K562 (cell line): ENCODE data around the gene ENHO. TPM values are rescaled to one million over a fixed set of nuclear protein-coding genes. Genes with fewer than 3 reads are reported as not detected.

Experiments
- ATAC-seq: fragments of 200-7000 bp; cut with Tn5 transposase; 3 replicates; pipeline ENCODE4 v1.9.1; 2020; ENCODE audit warnings: moderate library complexity
- BruUV-seq: library from RNA; stranded (reverse); fragments of 400-500 nt; replicated peaks from 2 replicates; lab custom pipeline; 2021; lab: Mats Ljungman, UMichigan
- CTCF ChIA-PET: fragments of 300-600 bp; formaldehyde crosslinking; extraction: SDS; loops from one replicate; lab custom pipeline; 2021; ENCODE audit warnings: low intra/inter-chr PET ratio; lab: Yijun Ruan, JAX
- POLR2A ChIA-PET: fragments of 300-600, 350-650 bp; sonication (Branson Sonifier 250); formaldehyde crosslinking; extraction: SDS; loops from one replicate; lab custom pipeline; 2021; ENCODE audit warnings: antibody characterized with exemption, inconsistent platforms; lab: Yijun Ruan, JAX
- DNase-seq, 4 experiments: peaks; one replicate each; pipeline versions ENCODE4 v3.0.0 to v3.0.0-alpha.2; 2011 to 2018; ENCODE audit warnings: low spot score in 3 of 4, mixed read lengths in 3 of 4; ENCODE audit errors: extremely low read depth in 1 of 4
- FAIRE-seq: peaks from 2 replicates; lab custom pipeline; 2011; peaks lifted over from hg19 to GRCh38; lab: Jason Lieb, UNC
- H2AFZ ChIP-seq: 2 replicates; pipeline ENCODE4 v1.6.0; 2011; ENCODE audit warnings: low read depth, low read length, control low read depth, inconsistent platforms
- H3K27ac ChIP-seq: fragments of 200-600 bp; 3 replicates; pipeline ENCODE4 v1.8.0; 2011; ENCODE audit warnings: low read depth, mild to moderate bottlenecking, control low read depth, inconsistent platforms, low read length, moderate library complexity, mixed read lengths; ENCODE audit errors: extremely low read depth
- H3K27me3 ChIP-seq, 2 experiments: fragments of 300-600 bp in 1 of 2; 2 replicates in 1 of 2; 3 replicates in 1 of 2; pipeline versions ENCODE4 v1.6.0 to v1.8.0; 2011; ENCODE audit warnings: inconsistent platforms in 2 of 2, low read length in 2 of 2, mild to moderate bottlenecking in 1 of 2, mixed read lengths in 1 of 2, moderate library complexity in 1 of 2; ENCODE audit not compliant: control insufficient read depth in 2 of 2, insufficient read depth in 2 of 2
- H3K36me3 ChIP-seq: fragments of 300-600 bp; 3 replicates; pipeline ENCODE4 v1.8.0; 2011; ENCODE audit warnings: mild to moderate bottlenecking, low read length, inconsistent platforms; ENCODE audit not compliant: control insufficient read depth, insufficient read depth
- H3K4me1 ChIP-seq, 2 experiments: fragments of 200-600 bp in 1 of 2; replicated peaks in 1 of 2; 2 replicates in 1 of 2; 3 replicates in 1 of 2; pipeline versions ENCODE4 v1.5.1 to v1.8.0; 2011; ENCODE audit warnings: inconsistent platforms in 2 of 2, low read length in 2 of 2, mild to moderate bottlenecking in 1 of 2, mixed read lengths in 1 of 2, moderate library complexity in 1 of 2; ENCODE audit not compliant: control insufficient read depth in 2 of 2, insufficient read depth in 2 of 2
- H3K4me2 ChIP-seq: 2 replicates; pipeline ENCODE4 v1.6.1; 2011; ENCODE audit warnings: low read length, control low read depth, inconsistent platforms, mixed read lengths; ENCODE audit not compliant: insufficient read depth
- H3K4me3 ChIP-seq: fragments of 200-600 bp; sonication (generic), shearing (Covaris generic); 2 replicates; pipeline ENCODE4 v1.5.1; 2016; ENCODE audit warnings: control low read depth, inconsistent platforms
- H3K79me2 ChIP-seq: fragments of 200-600 bp; 3 replicates; pipeline ENCODE4 v1.8.0; 2011; ENCODE audit warnings: low read length, inconsistent platforms; ENCODE audit not compliant: control insufficient read depth, insufficient read depth
- H3K9ac ChIP-seq, 2 experiments: 2 replicates each; pipeline versions ENCODE4 v1.6.0 to v1.6.1; 2011; ENCODE audit warnings: low read depth in 2 of 2, low read length in 2 of 2, control low read depth in 1 of 2, inconsistent platforms in 1 of 2, mild to moderate bottlenecking in 1 of 2, mixed read lengths in 1 of 2; ENCODE audit not compliant: insufficient read depth in 1 of 2
- H3K9me1 ChIP-seq: one replicate; pipeline ENCODE4 v1.6.0; 2011; ENCODE audit warnings: inconsistent platforms, mild to moderate bottlenecking, low read length, moderate library complexity; ENCODE audit not compliant: control insufficient read depth, insufficient read depth
- H3K9me3 ChIP-seq: replicated peaks from 2 replicates; pipeline ENCODE4 v1.5.1; 2011; ENCODE audit warnings: low read depth, low read length, inconsistent platforms; ENCODE audit not compliant: control insufficient read depth, insufficient read depth
- H4K20me1 ChIP-seq: replicated peaks from 2 replicates; pipeline ENCODE4 v1.6.1; 2011; ENCODE audit warnings: low read length, inconsistent platforms, mixed read lengths; ENCODE audit not compliant: control insufficient read depth, insufficient read depth
- CBX1 ChIP-seq: sonication (generic); IDR thresholded peaks from 2 replicates; pipeline ENCODE4 v1.6.1; 2016; ENCODE audit warnings: antibody characterized with exemption, low read depth, mild to moderate bottlenecking
- RAD21 ChIP-seq, 2 experiments: fragments of 250-450 bp in 1 of 2; fragments of 450-650 bp in 1 of 2; sonication (Bioruptor Pico) in 1 of 2; formaldehyde crosslinking in 1 of 2; IDR thresholded peaks in 1 of 2; conservative IDR thresholded peaks in 1 of 2; 2 replicates each; pipeline versions ENCODE4 v1.4.0 to v1.8.0; 2020 to 2022; ENCODE audit warnings: mild to moderate bottlenecking in 2 of 2, moderate library complexity in 1 of 2
- SETDB1 ChIP-seq: IDR thresholded peaks from one replicate; pipeline ENCODE4 v1.6.1; 2012; ENCODE audit warnings: low read length, control low read depth, inconsistent platforms
- SUPT5H ChIP-seq: fragments of 450-650 bp; IDR thresholded peaks from 2 replicates; pipeline ENCODE4 v1.6.1; 2016
- XRCC5 ChIP-seq: fragments of 200-400 bp; formaldehyde crosslinking; IDR thresholded peaks from 2 replicates; pipeline ENCODE4 v1.6.1; 2017; ENCODE audit warnings: low read depth, mild to moderate bottlenecking, low read length
- ZKSCAN3 ChIP-seq: fragments of 250-450 bp; sonication (Bioruptor Pico); IDR thresholded peaks from 2 replicates; pipeline ENCODE4 v1.4.0; 2020
- ZNF324 ChIP-seq: fragments of 250-450 bp; sonication (Bioruptor Pico); IDR thresholded peaks from 2 replicates; pipeline ENCODE4 v1.4.0; 2020; ENCODE audit warnings: mild to moderate bottlenecking
- ZNF431 ChIP-seq: sonication (generic); formaldehyde crosslinking; IDR thresholded peaks from 2 replicates; pipeline ENCODE4 v1.8.0; 2022; ENCODE audit warnings: mild to moderate bottlenecking, missing genetic modification reagents
- ZNF551 ChIP-seq: fragments of 250-450 bp; sonication (Bioruptor Pico); IDR thresholded peaks from 2 replicates; pipeline ENCODE4 v1.5.0; 2021; ENCODE audit warnings: mild to moderate bottlenecking, moderate library complexity
- ZNF785 ChIP-seq: fragments of 250-450 bp; sonication (Bioruptor Pico); IDR thresholded peaks from 2 replicates; pipeline ENCODE4 v1.4.0; 2020; ENCODE audit warnings: mild to moderate bottlenecking
- WGBS: fragments of 100-300 bp; shearing (Covaris generic); methylation state at CpG from one replicate; pipeline ENCODE4 v1.1.6; 2016; ENCODE audit warnings: low coverage, mixed read lengths; ENCODE audit not compliant: insufficient coverage; ENCODE audit errors: missing lambda C conversion rate; 5-methylcytosine and 5-hydroxymethylcytosine counted together
- in situ Hi-C: fragments of 300-500 bp; cut with MboI; formaldehyde crosslinking; loops from 4 replicates; pipeline ENCODE4 v1.15.0; 2018; ENCODE audit warnings: inconsistent platforms, mixed read lengths
- intact Hi-C: fragments of 100-400 bp; cut with micrococcal nuclease; formaldehyde crosslinking; loops from 2 replicates; pipeline ENCODE4 v1.14.2; 2022
- polyA plus RNA-seq, 8 experiments: library from polyadenylated mRNA; depleted of rRNA in 4 of 8; stranded (reverse) in 5 of 8; unstranded in 3 of 8; fragments of >200 nt; fragmentation: Nextera tagmentation in 2 of 8; fragmentation: Illumina TruSeq in 1 of 8; extraction: Ambion mirVana in 2 of 8; extraction: Trizol in 1 of 8; gene quantifications; 2 replicates each; pipeline versions ENCODE4 v1.2.1 to v1.2.3, GENCODE V29; 2011 to 2014; ENCODE audit warnings: inconsistent platforms in 1 of 8, missing spikeins in 1 of 8
- total RNA-seq, 7 experiments: library from RNA; depleted of rRNA in 6 of 7; stranded (reverse); fragments of >200 nt in 6 of 7; fragmentation: Illumina TruSeq in 2 of 7; extraction: Trizol in 2 of 7; gene quantifications; 2 replicates each; pipeline versions ENCODE4 v1.2.1 to v1.2.3, GENCODE V29; 2011 to 2021; ENCODE audit warnings: low replicate concordance in 1 of 7
- TF ChIP-seq, protein P1 (sequence below): sonication (generic); formaldehyde crosslinking; IDR thresholded peaks from 2 replicates; pipeline ENCODE4 v1.8.1; 2022; ENCODE audit warnings: missing genetic modification reagents
- TF ChIP-seq, protein P2 (sequence below), 3 experiments: IDR thresholded peaks in 2 of 3; conservative IDR thresholded peaks in 1 of 3; 2 replicates each; pipeline ENCODE4 v1.5.1; 2011 to 2012; ENCODE audit warnings: low read length in 3 of 3, mild to moderate bottlenecking in 3 of 3, control low read depth in 2 of 3, improper control_type of control experiment in 1 of 3, inconsistent platforms in 1 of 3, low read depth in 1 of 3, mixed read lengths in 1 of 3, moderate library complexity in 1 of 3; ENCODE audit not compliant: insufficient read depth in 2 of 3
- TF ChIP-seq, protein P3 (sequence below), 2 experiments: fragments of 450-650 bp; IDR thresholded peaks; 2 replicates each; pipeline ENCODE4 v1.6.1; 2016

The ENHO gene
- total and polyA plus RNA-seq, 9 of the 15 experiments (the other 6 are each of a cell fraction or from before 2014, with no cell fraction given): 0.24 TPM; not detected in 8

DNA sequence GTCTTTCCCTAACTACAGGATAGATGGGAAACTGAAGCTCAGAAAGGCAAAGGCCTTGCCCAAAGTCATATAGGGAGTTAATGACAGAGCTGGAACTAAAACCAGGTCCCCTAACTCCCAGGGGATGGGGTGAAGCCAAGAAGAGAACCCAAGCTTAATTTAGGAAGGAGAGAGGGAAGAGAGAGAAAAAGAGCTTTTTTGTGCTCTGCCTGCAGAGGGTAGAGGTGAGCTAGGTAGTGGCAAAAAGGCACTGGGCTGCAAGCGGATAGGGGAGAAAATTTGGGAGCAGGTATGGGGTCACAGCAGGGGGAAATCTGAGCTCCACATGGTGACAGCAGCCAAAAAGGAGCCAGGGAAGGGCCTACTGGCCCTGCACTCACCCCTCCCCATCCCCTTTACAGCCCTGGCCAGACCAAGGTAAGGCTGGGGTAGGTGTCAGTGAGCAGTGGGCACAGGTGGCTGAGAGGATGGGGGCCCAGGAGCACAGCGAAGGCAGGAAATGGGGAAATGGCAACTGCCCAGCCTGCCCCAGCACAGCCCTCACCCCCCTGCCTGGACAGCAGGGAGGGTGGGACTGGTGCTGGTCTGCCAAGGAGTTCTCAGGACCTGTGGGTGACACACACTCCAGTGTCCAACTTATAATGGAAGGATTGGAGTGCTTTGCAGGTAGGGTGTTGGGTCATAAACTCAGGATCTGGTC is 3.3 kb downstream of the ENHO start:
- WGBS: 0% methylated on average over 2 of the region's 2 CpGs
- Histone ChIP-seq H3K27ac (no peak overlapping the region), H3K27me3 (peaks cover 0 to 18% of the 10 kb centered on the region in 2 experiments; a peak in 3 of 5 replicates), H3K4me1 (peaks cover 6 to 12% of the 10 kb centered on the region in 2 experiments; a peak in 4 of 5 replicates), H3K4me2 (no peak overlapping the region), H3K9me3 (no peaks in the 10 kb centered on the region), H3K4me3 (no peak overlapping the region), H3K9ac (peak overlapping the region in 1 of 2 experiments; percentile 35; a peak in 1 of 4 replicates), H3K36me3 (no peaks in the 10 kb centered on the region)
- no TSS peak for BruUV-seq
- DNase-seq: no peak
- in situ Hi-C loops: no loop called here
- TF ChIP-seq ZNF324 (CRISPR knock-in tag) (no peak), ZNF431 (no peak), RAD21 (CRISPR knock-in tag; conservative IDR thresholded peaks at IDR 0.05 in 1 of 2, IDR thresholded peaks at IDR 0.05 in 1 of 2) (peak in 1 of 2 experiments; percentile 9; a peak in 1 of 4 replicates), ZNF551 (no peak), SETDB1 (no peak), SUPT5H (no peak), ZKSCAN3 (CRISPR knock-in tag) (no peak), ZNF785 (no peak), XRCC5 (no peak), CBX1 (no peak)
- TF ChIP-seq, protein P1, sequence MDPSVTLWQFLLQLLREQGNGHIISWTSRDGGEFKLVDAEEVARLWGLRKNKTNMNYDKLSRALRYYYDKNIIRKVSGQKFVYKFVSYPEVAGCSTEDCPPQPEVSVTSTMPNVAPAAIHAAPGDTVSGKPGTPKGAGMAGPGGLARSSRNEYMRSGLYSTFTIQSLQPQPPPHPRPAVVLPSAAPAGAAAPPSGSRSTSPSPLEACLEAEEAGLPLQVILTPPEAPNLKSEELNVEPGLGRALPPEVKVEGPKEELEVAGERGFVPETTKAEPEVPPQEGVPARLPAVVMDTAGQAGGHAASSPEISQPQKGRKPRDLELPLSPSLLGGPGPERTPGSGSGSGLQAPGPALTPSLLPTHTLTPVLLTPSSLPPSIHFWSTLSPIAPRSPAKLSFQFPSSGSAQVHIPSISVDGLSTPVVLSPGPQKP (CRISPR knock-in tag): no peak
- TF ChIP-seq, protein P2, sequence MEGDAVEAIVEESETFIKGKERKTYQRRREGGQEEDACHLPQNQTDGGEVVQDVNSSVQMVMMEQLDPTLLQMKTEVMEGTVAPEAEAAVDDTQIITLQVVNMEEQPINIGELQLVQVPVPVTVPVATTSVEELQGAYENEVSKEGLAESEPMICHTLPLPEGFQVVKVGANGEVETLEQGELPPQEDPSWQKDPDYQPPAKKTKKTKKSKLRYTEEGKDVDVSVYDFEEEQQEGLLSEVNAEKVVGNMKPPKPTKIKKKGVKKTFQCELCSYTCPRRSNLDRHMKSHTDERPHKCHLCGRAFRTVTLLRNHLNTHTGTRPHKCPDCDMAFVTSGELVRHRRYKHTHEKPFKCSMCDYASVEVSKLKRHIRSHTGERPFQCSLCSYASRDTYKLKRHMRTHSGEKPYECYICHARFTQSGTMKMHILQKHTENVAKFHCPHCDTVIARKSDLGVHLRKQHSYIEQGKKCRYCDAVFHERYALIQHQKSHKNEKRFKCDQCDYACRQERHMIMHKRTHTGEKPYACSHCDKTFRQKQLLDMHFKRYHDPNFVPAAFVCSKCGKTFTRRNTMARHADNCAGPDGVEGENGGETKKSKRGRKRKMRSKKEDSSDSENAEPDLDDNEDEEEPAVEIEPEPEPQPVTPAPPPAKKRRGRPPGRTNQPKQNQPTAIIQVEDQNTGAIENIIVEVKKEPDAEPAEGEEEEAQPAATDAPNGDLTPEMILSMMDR (IDR thresholded peaks at IDR 0.05 in 2 of 3, conservative IDR thresholded peaks at IDR 0.05 in 1 of 3; ENCODE audit: insufficient read depth in 2 of 3, low read depth in 1 of 3, low read length in 3 of 3): peak in 1 of 3 experiments; percentile 33; a peak in 2 of 6 replicates
- TF ChIP-seq, protein P3, sequence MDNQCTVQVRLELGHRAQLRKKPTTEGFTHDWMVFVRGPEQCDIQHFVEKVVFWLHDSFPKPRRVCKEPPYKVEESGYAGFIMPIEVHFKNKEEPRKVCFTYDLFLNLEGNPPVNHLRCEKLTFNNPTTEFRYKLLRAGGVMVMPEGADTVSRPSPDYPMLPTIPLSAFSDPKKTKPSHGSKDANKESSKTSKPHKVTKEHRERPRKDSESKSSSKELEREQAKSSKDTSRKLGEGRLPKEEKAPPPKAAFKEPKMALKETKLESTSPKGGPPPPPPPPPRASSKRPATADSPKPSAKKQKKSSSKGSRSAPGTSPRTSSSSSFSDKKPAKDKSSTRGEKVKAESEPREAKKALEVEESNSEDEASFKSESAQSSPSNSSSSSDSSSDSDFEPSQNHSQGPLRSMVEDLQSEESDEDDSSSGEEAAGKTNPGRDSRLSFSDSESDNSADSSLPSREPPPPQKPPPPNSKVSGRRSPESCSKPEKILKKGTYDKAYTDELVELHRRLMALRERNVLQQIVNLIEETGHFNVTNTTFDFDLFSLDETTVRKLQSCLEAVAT (IDR thresholded peaks at IDR 0.05): no peak
- TF ChIP-seq, all 486 proteins: peak for 2
- POLR2A ChIA-PET: interaction anchor here (0.6 kb wide), 2 partner anchors 88 to 222 kb away, joined by 3 read pairs; no protein-coding TSS in a partner anchor
- CTCF ChIA-PET: no interaction called here
- intact Hi-C loops: no loop called here
- no peak for ATAC-seq
- H3K79me2 ChIP-seq: no peaks in the 10 kb centered on the region
- no peaks in the 10 kb centered on the region for H3K9me1 ChIP-seq
- H4K20me1 ChIP-seq: no peaks in the 10 kb centered on the region
- FAIRE-seq: no peak
- H2AFZ ChIP-seq: no peak overlapping the region
